Astrocyte of the spinal cord (primary cell): ENCODE results near the gene RALGAPB.
"Not testable (repeated sequence)": the region's sequence is repeated elsewhere in the genome, so short reads cannot be mapped to it uniquely, and the experiment has no call there.

Experiments used
- DNase-seq: peaks from one replicate; pipeline ENCODE4 v3.0.0; 2011; ENCODE audit warnings: low read depth, low spot score
- H3K4me3 ChIP-seq: 2 replicates; pipeline ENCODE4 v1.5.1; 2011; ENCODE audit warnings: low read depth, mild to moderate bottlenecking, low read length, moderate library complexity
- CTCF ChIP-seq: IDR thresholded peaks from 2 replicates; pipeline ENCODE4 v1.5.1; 2012; ENCODE audit warnings: low read depth, mild to moderate bottlenecking, low read length, inconsistent platforms
- in situ Hi-C: cut with HindIII; loops from 2 replicates; pipeline ENCODE4 v1.10.0; 2017; ENCODE audit warnings: low sequenced_read_pairs

The RALGAPB gene

DNA sequence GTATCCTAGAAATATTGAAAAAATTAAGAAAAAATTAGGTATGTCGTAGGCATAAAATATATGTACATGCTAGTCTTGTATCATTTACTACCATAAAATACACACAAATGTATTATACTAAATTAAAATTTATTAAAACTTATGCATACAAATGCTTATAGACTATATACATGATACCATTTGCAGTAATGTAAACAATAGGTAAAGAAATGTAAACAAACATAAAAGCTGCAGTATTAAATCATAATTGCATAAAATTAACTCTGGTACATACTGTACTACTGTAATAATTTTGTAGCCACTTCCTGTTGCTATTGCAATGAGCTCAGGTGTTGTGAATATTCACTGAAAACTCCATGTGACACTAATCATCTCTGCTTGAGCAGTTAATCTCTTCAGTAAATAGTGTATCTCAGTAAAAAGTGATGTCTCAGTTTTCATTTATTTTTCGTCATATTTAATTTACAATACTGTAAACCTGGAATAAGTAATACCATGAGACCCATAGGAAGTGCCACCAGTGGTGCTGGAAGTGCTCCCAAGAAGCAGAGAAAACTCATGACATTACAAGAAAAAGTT is 29.3 kb downstream of the RALGAPB start:
- no peak for TF ChIP-seq CTCF
- H3K4me3 ChIP-seq = no peak overlapping the region
- in situ Hi-C loops = no loop called here
- no peak for DNase-seq

DNA sequence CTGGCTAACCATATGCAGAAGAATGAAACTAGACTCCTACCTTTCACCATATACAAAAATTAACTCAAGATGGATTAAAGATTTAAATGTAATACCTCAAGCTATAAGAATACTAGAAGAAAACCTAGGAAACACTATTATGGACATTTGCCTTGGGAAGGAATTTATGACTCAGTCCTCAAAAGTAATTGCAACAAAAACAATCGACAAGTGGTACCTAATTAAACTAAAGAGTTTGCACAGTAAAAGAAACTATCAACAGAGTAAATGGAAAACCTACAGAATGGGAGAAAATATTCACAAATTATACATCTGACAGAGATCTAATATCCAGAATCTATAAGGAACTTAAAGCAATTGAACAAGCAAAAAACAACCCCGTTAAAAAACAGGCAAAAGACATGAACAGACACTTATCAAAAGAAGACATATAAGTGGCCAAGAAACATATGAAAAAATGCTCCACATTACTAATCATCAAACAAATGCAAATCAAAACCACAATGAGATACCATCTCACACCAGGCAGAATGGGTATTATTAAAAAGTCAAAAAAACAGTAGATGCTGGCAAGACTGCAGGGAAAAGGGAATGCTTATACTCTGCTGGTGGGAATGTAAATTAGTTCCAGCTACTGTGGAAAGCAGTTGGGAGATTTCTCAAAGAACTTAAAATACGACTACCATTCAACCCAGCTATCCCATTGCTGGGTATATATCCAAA is 31.9 kb downstream of the RALGAPB start:
- no peak for TF ChIP-seq CTCF
- no peak overlapping the region for H3K4me3 ChIP-seq
- no peak for DNase-seq
- in situ Hi-C loops = no loop called here

DNA sequence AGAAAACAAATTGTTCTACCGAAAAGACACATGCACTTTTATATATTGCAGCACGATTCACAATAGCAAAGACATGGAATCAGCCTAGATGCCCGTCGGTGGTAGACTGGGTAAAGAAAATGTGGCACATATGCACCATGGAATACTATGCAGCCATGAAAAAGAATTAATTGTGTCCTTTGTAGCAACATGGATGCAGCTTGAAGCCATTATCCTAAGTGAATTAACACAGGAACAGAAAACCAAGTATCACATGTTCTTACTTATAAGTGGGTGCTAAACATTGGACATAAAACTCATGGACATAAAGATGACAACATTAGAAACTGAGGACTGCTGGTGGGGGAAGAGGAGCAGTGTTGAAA is 32.4 kb downstream of the RALGAPB start:
- no peak for TF ChIP-seq CTCF
- in situ Hi-C loops = no loop called here

GRCh38 chr20:38511726-38512125 is 39.1 kb downstream of the RALGAPB start:
- in situ Hi-C loops, DNase-seq, H3K4me3 ChIP-seq: not testable (repeated sequence)

More for the DNA sequence above, 32.4 kb downstream of the RALGAPB start:
- no peak overlapping the region for H3K4me3 ChIP-seq
- DNase-seq = no peak

DNA sequence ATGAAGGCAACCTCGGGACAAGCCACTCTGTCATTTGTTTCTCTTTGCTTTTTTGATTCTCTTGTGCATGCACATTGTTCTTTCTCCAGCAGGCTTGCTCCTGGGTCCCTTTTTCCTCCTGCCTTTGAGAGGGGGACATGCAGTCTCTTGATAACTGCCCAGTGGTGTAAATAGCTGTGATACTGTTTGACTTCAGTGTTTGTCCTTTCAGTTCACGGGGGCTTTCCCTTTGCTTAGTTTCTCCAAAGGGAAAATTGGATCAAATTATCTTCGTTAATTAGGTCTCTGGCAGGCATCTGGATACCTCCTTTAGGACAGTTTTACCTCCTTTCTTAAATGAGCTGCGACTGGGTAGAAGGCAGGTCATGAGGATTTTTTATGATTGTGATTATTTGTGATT is 41.5 kb downstream of the RALGAPB start:
- no peak overlapping the region for H3K4me3 ChIP-seq
- in situ Hi-C loops = no loop called here
- no peak for TF ChIP-seq CTCF
- DNase-seq = no peak

DNA sequence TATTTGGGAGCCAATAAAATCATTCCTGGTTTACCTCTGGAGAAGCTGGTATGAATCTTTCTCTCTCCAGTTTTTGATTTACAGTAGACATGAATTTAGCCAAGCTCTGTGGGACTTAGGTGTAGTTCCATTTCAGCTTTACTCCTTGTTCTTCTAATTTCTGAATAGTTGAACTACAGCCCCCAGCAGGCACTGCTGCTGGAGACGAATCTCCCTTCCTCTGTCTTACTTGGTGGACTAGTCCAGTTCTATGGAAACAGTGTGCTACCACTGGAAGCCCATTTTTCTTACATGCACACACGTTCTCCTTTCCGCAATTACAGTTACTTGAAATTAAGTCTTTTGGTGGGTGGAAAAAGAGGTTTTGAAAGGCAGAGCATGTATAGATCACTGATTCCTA is 42.3 kb downstream of the RALGAPB start:
- no peak for DNase-seq
- H3K4me3 ChIP-seq = no peak overlapping the region
- in situ Hi-C loops = no loop called here
- no peak for TF ChIP-seq CTCF

DNA sequence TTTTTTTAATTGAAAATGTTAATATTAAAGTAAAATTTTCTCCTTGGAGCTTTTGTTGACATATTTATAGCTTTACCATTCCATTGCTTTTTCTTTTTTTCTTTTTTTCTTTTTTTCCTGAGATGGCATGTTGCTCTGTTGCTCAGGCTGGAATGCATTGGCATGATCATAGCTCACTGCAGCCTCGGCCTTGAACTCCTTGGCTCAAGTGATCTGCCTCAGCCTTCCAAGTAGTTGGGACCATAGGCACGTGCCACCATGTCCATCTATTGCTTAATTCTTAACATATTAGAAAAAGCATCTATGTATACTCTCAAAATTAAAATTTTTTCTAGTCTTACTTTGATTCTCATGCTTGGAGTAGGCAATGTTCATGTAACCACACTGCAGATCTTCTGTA is 43.0 kb downstream of the RALGAPB start:
- in situ Hi-C loops = no loop called here
- H3K4me3 ChIP-seq = no peak overlapping the region
- no peak for DNase-seq
- no peak for TF ChIP-seq CTCF
